Fibroblast of skin of scalp (primary cell): Measurements from ENCODE around the gene AGBL4.
A peak's percentile ranks its signal among the peaks of the same experiment; 100 is the strongest.

Source experiments
- DNase-seq: peaks from one replicate; pipeline ENCODE4 v3.0.0-alpha.2; 2013

Gene AGBL4

GRCh38 chr1:48710318-48710717, 1313.4 kb downstream of the AGBL4 start:
- no peak for DNase-seq

- DNase-seq: no peak
Measured at GRCh38 chr1:48704736-48705135, 1319.0 kb downstream of the AGBL4 start.

GRCh38 chr1:48701445-48701844, 1322.3 kb downstream of the AGBL4 start:
- DNase-seq: no peak

- peak; percentile 42 for DNase-seq
Measured at GRCh38 chr1:48697066-48697707, 1326.6 kb downstream of the AGBL4 start.

GRCh38 chr1:48695161-48695560, 1328.6 kb downstream of the AGBL4 start:
- no peak for DNase-seq

GRCh38 chr1:48693674-48694320, 1330.0 kb downstream of the AGBL4 start:
- no peak for DNase-seq

- no peak for DNase-seq
Measured at GRCh38 chr1:48693180-48693579, 1330.6 kb downstream of the AGBL4 start.

GRCh38 chr1:48692235-48692634, 1331.5 kb downstream of the AGBL4 start:
- no peak for DNase-seq

- DNase-seq: no peak
Measured at GRCh38 chr1:48691429-48692001, 1332.2 kb downstream of the AGBL4 start.

GRCh38 chr1:48688102-48688760, 1335.5 kb downstream of the AGBL4 start:
- DNase-seq: peak; percentile 24

GRCh38 chr1:48687282-48688045, 1336.3 kb downstream of the AGBL4 start:
- DNase-seq: peak; percentile 14

GRCh38 chr1:48686159-48686558, 1337.6 kb downstream of the AGBL4 start:
- no peak for DNase-seq

- DNase-seq: no peak
Measured at GRCh38 chr1:48684381-48684780, 1339.4 kb downstream of the AGBL4 start.

- DNase-seq: no peak
Measured at GRCh38 chr1:48683839-48684238, 1339.9 kb downstream of the AGBL4 start.

GRCh38 chr1:48681476-48682305, 1342.1 kb downstream of the AGBL4 start:
- DNase-seq: peak; percentile 19

GRCh38 chr1:48680411-48681035, 1343.2 kb downstream of the AGBL4 start:
- no peak for DNase-seq

GRCh38 chr1:48679859-48680258, 1343.9 kb downstream of the AGBL4 start:
- DNase-seq: no peak

GRCh38 chr1:48678710-48679505, 1344.8 kb downstream of the AGBL4 start:
- no peak for DNase-seq

GRCh38 chr1:48677306-48678287, 1346.2 kb downstream of the AGBL4 start:
- DNase-seq: peak; percentile 72
